ENCODE results near the gene CHST10.
"Not testable (repeated sequence)": the region's sequence is repeated elsewhere in the genome, so short reads cannot be mapped to it uniquely, and the experiment has no call there.

The CHST10 gene, protein sequence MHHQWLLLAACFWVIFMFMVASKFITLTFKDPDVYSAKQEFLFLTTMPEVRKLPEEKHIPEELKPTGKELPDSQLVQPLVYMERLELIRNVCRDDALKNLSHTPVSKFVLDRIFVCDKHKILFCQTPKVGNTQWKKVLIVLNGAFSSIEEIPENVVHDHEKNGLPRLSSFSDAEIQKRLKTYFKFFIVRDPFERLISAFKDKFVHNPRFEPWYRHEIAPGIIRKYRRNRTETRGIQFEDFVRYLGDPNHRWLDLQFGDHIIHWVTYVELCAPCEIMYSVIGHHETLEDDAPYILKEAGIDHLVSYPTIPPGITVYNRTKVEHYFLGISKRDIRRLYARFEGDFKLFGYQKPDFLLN

GRCh38 chr2:100416935-100417710 lies at the start of gene CHST10:
Gene CHST10, minus strand, starts transcription at chr2:100417668. Its CDS starts 10,993 bp downstream, at chr2:100406675.
- no peak for DNase-seq

DNA sequence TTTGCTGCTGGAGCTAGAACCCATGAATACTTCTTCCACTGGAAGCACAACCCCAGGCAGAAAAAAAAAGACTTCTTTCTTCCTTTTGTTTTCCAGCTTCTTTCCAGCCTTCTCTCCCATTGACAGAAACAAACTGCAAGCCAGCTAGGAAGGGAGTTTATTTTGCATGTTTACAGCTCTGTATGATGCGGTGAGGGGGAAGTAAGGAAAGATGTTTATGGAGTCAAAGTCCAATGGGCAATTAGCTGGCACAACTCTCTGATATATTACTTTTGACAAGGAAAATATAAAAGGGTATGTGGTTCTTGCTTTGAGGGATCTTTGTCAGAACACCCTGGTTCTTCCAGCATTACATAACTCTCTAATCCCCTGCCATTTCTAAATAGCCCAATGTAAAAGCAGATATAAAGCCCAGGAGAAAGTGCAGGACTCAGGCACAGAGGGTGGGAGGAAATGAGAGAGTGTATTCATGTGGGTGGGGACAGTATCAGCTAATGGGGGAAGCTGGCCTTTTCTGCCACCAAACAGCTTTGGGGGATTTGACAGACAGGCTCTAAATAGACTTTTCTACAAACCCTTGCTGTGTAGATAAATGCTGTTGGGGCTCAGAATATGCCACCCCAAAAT lies 43.5 kb upstream of the CHST10 start:
- no peak for DNase-seq

- DNase-seq, result not testable (repeated sequence)
These were observed 38.9 kb upstream of the CHST10 start for GRCh38 chr2:100456357-100456756.

DNA sequence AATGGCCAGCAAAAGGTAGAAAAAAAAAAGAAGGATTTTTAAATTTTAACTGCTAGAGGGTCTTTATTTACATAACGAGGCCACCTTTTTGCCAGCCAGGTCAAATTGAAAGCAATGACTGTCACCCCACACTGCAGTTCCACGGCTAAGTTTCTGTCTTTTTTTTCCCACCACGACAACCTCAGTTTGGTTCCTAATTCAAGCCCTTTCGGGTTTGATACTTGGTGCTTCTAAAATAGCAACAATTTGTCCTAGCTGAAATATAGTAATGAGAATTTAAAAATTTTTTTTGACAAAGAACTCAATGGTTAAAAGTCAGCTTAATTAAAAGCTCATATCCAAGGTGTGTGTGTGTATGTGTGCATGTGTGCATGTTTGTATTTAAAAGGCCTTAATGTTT lies 36.4 kb upstream of the CHST10 start:
- no peak for DNase-seq

- DNase-seq, result no peak
These were observed 34.3 kb upstream of the CHST10 start for GRCh38 chr2:100451734-100452133.

- DNase-seq, result no peak
These were observed 33.6 kb upstream of the CHST10 start for GRCh38 chr2:100451092-100451491.

DNA sequence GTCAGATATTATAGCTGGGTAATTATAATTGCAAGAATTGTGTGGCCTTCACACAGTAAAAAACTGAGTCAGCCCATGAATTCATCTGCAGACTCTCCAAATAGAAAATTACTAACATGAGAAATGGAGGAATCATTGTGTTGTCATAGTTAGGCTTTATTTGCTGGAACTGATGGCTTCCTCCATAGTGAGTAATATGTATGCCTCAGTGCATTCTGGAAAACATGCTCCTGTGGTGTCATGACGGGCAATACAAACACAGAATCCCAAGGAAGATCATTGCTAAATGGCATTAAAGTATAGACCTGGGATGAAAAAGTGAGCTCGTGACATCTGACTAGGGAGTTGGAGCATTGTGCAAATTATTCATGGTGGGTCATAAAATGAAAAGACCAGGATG lies 29.2 kb upstream of the CHST10 start:
- DNase-seq, result no peak

DNA sequence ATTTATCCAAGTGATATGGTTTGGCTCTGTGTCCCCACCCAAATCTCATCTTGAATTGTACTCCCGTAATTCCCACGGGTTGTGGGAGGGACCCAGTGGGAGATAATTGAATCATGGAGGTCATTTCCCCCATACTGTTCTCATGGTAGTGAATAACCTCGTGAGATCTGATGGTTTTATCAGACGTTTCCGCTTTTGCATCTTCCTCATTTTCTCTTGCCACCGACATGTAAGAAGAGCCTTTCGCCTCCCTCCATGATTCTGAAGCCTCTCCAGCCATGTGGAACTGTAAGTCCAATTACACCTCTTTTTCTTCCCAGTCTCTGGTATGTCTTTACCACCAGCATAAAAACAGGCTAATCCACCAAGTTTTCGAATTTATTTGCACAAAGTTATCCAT lies 20.3 kb upstream of the CHST10 start:
- DNase-seq, result no peak

DNA sequence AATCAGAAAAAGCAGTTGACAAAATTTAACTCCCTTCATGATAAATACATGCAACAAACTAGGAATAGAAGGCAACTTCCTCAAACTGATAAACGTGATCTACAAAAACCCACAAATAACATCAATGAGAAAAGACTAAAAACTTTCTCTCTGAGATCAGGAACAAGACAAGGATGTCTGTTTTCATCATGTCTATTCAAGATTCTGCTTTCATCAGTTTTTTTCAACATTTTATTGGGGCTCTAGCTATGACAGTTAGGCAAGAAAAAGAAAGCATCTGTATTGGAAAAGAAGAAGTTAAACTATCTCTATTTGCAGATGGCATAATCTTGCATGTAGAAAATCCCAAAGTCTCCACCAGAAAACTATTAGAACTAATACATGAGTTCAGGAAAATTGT lies 12.3 kb upstream of the CHST10 start:
- no peak for DNase-seq

GRCh38 chr2:100427627-100428258 lies 10.3 kb upstream of the CHST10 start:
- DNase-seq, result no peak

- no peak for DNase-seq
These were observed 9.6 kb upstream of the CHST10 start for GRCh38 chr2:100427111-100427510.

- DNase-seq, result no peak
These were observed 8.9 kb upstream of the CHST10 start for GRCh38 chr2:100426384-100426720.

- DNase-seq, result no peak
These were observed 8.3 kb upstream of the CHST10 start for GRCh38 chr2:100425573-100426383.

DNA sequence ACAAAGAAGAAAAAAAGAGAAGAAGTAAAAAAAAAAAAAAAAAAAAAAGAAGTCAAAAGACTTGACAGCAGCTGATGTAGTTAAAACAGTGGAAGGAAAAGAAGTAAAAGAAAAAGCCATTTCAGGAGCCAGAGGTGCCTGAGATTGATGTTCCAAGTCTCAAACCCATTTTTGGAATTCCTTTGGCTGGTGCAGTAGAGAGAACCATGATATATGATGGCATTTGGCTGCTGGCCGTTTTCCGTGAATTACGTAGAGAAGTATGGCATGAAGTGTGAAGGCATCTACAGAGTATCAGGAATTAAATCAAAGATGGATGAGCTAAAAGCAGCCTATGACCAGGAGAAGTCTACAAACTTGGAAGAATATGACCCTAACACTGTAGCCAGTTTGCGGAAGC lies 7.6 kb upstream of the CHST10 start:
- DNase-seq, result no peak

DNA sequence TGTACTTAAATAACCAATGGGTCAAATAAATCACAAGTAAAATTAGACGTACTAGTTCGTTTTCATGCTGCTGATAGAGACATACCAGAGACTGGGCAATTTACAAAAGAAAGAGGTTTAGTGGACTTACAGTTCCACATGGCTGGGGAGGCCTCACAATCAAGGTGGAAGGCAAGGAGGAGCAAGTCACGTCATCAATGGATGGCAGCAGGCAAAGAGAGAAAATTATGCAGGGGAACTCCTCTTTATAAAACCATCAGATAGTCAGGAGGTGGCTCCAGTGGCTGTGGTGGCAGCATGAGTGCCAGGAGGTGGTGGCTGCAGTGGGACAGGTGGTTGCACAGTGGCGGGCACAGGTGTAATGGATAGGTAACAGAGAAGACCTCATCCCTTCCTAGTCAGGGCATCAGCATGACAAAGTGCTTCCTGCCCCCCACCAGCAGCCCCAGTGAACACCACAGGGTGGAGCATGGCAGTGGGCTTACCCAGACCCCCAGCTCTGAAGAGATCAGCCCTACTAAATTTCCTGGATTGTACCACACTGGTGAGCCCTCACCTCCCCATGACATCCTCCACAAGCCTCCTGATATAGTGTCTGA lies 6.9 kb upstream of the CHST10 start:
- no peak for DNase-seq

- DNase-seq, result no peak
These were observed 6.2 kb upstream of the CHST10 start for GRCh38 chr2:100423631-100424030.

DNA sequence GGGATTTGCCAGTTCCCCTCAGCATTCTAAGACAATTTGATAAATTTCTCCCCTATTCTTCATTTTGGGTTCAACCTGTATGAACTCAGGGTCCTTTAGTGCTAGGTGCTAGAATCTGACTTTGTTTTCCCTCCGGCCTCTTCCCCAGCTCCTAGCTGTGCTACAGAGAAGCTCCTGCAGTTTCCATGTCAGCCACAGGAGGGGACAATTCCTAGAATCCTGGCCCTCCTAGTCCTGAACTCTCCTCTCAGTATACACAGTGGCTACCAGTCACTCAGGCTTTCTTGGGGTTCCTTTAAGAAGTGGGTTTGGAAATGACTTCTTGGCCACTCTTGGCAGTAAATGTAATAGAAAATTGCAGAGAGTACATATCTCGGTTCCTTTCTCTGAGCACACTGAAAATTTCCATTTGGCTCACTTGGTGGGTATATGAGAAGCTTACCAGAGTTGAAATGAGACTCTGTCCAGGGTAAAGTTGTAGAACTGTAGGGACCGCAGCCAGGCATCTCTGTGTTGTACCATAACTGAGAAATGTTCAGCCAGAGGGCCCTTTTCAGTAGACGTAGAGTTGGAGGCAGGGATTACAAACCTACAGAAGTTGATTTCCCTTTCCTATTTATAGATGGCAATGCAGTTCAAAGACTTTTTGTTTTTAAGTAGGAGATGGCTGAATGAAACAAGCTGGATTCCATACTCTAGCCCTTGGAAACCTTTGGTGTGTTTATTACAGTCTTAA lies 5.0 kb upstream of the CHST10 start:
- DNase-seq, result no peak

DNA sequence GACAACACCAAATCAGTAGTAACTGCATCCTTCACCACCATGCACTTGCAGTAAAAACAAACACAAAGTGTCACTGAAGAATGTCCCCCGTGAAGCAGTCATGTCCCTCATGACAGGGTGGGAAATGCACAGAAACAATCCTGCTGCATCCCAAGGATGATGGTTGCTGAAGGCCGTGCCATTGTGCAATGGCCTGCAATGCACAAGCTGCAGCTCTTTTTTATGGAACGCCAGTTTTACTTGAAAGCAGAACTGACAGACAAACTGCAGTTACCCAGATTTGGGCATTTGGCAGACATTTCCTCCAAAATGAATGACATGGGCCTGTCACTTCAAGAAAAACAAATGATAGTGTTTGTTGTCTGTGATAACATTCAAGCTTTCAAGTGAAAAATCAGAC lies 2.4 kb upstream of the CHST10 start:
- DNase-seq, result no peak

DNA sequence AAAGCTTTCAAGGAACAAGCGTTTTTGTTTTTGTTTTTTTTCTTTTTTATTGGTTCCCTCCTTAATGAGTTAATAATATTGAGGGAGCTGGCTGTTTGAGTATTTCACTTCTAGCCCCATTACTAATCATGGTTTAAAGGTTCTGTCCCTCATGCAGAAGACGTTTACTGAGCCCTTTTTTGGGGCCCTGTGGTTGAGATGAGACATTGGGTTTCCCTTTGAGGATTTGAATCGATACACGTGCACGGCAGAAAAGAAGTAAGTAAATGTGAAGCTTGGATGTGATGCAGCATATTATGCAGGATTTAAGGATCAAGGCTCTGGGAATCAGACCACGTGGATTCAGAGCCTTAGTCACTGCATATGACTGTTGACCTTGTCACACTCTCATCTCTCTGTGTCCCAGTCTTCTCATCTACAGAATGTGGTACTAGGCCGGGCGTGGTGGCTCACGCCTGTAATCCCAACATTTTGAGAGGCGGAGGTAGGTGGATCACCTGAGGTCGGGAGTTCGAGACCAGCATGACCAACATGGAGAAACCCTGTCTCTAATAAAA lies 1.0 kb upstream of the CHST10 start:
- no peak for DNase-seq

- no peak for DNase-seq
These were observed 250 bp upstream of the CHST10 start for GRCh38 chr2:100417711-100418124.

GRCh38 chr2:100416397-100416934 lies 1.0 kb downstream of the CHST10 start:
- no peak for DNase-seq
